CD14-positive monocyte (primary cell): ENCODE results near the gene PRKCA. TPM values are rescaled to one million over a fixed set of nuclear protein-coding genes. Genes with fewer than 3 reads are reported as not detected.

Experiments
- DNase-seq, 3 donors: peaks; one replicate each; pipeline ENCODE4 v3.0.0-alpha.2; 2011 to 2022
- H2AFZ ChIP-seq: 2 replicates; pipeline ENCODE4 v1.6.0; 2012; ENCODE audit warnings: mild to moderate bottlenecking, low read depth, low read length, inconsistent platforms; ENCODE audit not compliant: insufficient read depth, poor library complexity, severe bottlenecking
- H3K27ac ChIP-seq, 2 donors: 1 replicate in 1 of 2; 2 replicates in 1 of 2; pipeline ENCODE4 v1.5.1; 2012 to 2013; ENCODE audit warnings: low read length in 2 of 2, control low read depth in 1 of 2, inconsistent platforms in 1 of 2, low read depth in 1 of 2, mild to moderate bottlenecking in 1 of 2
- H3K27me3 ChIP-seq, 2 donors: one replicate each; pipeline versions ENCODE4 v1.6.0 to v1.6.1; 2011 to 2013; ENCODE audit warnings: low read length in 2 of 2; ENCODE audit not compliant: control insufficient read depth in 2 of 2, insufficient read depth in 2 of 2
- H3K36me3 ChIP-seq, 2 donors: replicated peaks in 1 of 2; 1 replicate in 1 of 2; 2 replicates in 1 of 2; pipeline versions ENCODE4 v1.5.1 to v1.6.1; 2012 to 2013; ENCODE audit warnings: low read length in 2 of 2, control low read depth in 1 of 2, inconsistent platforms in 1 of 2, mild to moderate bottlenecking in 1 of 2; ENCODE audit not compliant: insufficient read depth in 2 of 2, control insufficient read depth in 1 of 2
- H3K4me1 ChIP-seq, 2 donors: 1 replicate in 1 of 2; 2 replicates in 1 of 2; pipeline versions ENCODE4 v1.5.1 to v1.6.1; 2012 to 2013; ENCODE audit warnings: low read length in 2 of 2, control low read depth in 1 of 2, inconsistent platforms in 1 of 2, mild to moderate bottlenecking in 1 of 2, moderate library complexity in 1 of 2; ENCODE audit not compliant: insufficient read depth in 2 of 2, control insufficient read depth in 1 of 2
- H3K4me2 ChIP-seq: replicated peaks from 2 replicates; pipeline ENCODE3; 2012; ENCODE audit warnings: low read length, moderate library complexity, mild to moderate bottlenecking; ENCODE audit not compliant: poor library complexity, severe bottlenecking; ENCODE audit errors: extremely low read depth
- H3K4me3 ChIP-seq, 3 experiments: fragments of 200-600 bp in 1 of 3; sonication (generic) in 1 of 3; replicated peaks in 1 of 3; 1 replicate in 2 of 3; 2 replicates in 1 of 3; pipeline ENCODE4 v1.5.1; 2011 to 2013; ENCODE audit warnings: low read length in 3 of 3, mild to moderate bottlenecking in 3 of 3, control low read depth in 2 of 3, low read depth in 2 of 3, inconsistent platforms in 1 of 3, moderate library complexity in 1 of 3
- H3K79me2 ChIP-seq: 2 replicates; pipeline ENCODE4 v1.6.0; 2012; ENCODE audit warnings: mild to moderate bottlenecking, control low read depth, inconsistent platforms, low read length, moderate library complexity; ENCODE audit not compliant: insufficient read depth
- H3K9ac ChIP-seq: 2 replicates; pipeline ENCODE4 v1.6.0; 2017; ENCODE audit warnings: low read length, mild to moderate bottlenecking; ENCODE audit not compliant: insufficient read depth, poor library complexity, severe bottlenecking
- H3K9me3 ChIP-seq, 2 donors: replicated peaks in 1 of 2; 1 replicate in 1 of 2; 2 replicates in 1 of 2; pipeline versions ENCODE4 v1.5.1 to v1.6.1; 2012 to 2013; ENCODE audit warnings: low read length in 2 of 2, control low read depth in 1 of 2; ENCODE audit not compliant: control insufficient read depth in 1 of 2, insufficient read depth in 1 of 2
- H4K20me1 ChIP-seq: 2 replicates; pipeline ENCODE4 v1.6.0; 2012; ENCODE audit warnings: mild to moderate bottlenecking, low read length, control low read depth, moderate library complexity; ENCODE audit not compliant: insufficient read depth
- H3K27ac Mint-ChIP-seq, 7 donors: one replicate each; pipeline ENCODE4 v1.8.0; 2020; ENCODE audit warnings: mild to moderate bottlenecking in 7 of 7, mixed read lengths in 7 of 7, moderate library complexity in 6 of 7, inconsistent platforms in 2 of 7
- H3K27me3 Mint-ChIP-seq, 3 donors: one replicate each; pipeline ENCODE4 v1.8.0; 2021 to 2022; ENCODE audit warnings: low read depth in 3 of 3, mild to moderate bottlenecking in 3 of 3, mixed read lengths in 3 of 3, moderate library complexity in 3 of 3, inconsistent platforms in 1 of 3
- H3K36me3 Mint-ChIP-seq, 2 donors: one replicate each; pipeline ENCODE4 v1.8.0; 2020; ENCODE audit warnings: mixed read lengths in 2 of 2, inconsistent platforms in 1 of 2, mild to moderate bottlenecking in 1 of 2
- H3K4me1 Mint-ChIP-seq: one replicate; pipeline ENCODE4 v1.8.0; 2020; ENCODE audit warnings: mild to moderate bottlenecking, mixed read lengths
- H3K4me3 Mint-ChIP-seq, 2 donors: one replicate each; pipeline ENCODE4 v1.8.0; 2020; ENCODE audit warnings: mild to moderate bottlenecking in 2 of 2, mixed read lengths in 2 of 2, moderate library complexity in 1 of 2
- H3K9me3 Mint-ChIP-seq, 7 donors: one replicate each; pipeline ENCODE4 v1.8.0; 2020 to 2022; ENCODE audit warnings: mixed read lengths in 7 of 7, mild to moderate bottlenecking in 6 of 7, moderate library complexity in 6 of 7, inconsistent platforms in 2 of 7
- CTCF ChIP-seq: fragments of 200-600 bp; IDR thresholded peaks from one replicate; pipeline ENCODE4 v1.8.0; 2022; ENCODE audit warnings: antibody characterized with exemption, mild to moderate bottlenecking
- WGBS: methylation state at CpG from one replicate; pipeline ENCODE4 v1.1.5; 2013; ENCODE audit warnings: missing lambda C conversion rate; ENCODE audit not compliant: insufficient coverage; 5-methylcytosine and 5-hydroxymethylcytosine counted together
- intact Hi-C, 2 donors: fragments of 100-400 bp; cut with micrococcal nuclease; formaldehyde crosslinking; loops; one replicate each; pipeline versions ENCODE4 v1.15.0 to v1.15.1; 2023
- polyA plus RNA-seq, 3 donors: library from polyadenylated mRNA; depleted of rRNA in 1 of 3; unstranded in 2 of 3; stranded (reverse) in 1 of 3; fragments of 300-500 nt in 2 of 3; fragments of >200 nt in 1 of 3; fragmentation: Illumina TruSeq in 2 of 3; gene quantifications; 1 replicate in 2 of 3; 2 replicates in 1 of 3; pipeline ENCODE4 v1.2.3, GENCODE V29; 2012 to 2021

PRKCA gene
- polyA plus RNA-seq, 3 donors, result 0.22 to 7.1 (median 0.30) TPM

GRCh38 chr17:66684261-66684660 is 381.8 kb downstream of the PRKCA start:
- H3K36me3 ChIP-seq, result peaks cover 21 to 31% of the 10 kb centered on the region in 2 donors
- no peaks in the 10 kb centered on the region for H4K20me1 ChIP-seq
- Mint-ChIP-seq H3K4me1 (no peaks in the 10 kb centered on the region), H3K27ac (no peak overlapping the region), H3K36me3 (peaks cover 20 to 28% of the 10 kb centered on the region in 2 donors), H3K4me3 (no peak overlapping the region), H3K27me3 (peaks cover 0 to 1% (median 0%) of the 10 kb centered on the region in 3 donors), H3K9me3 (no peaks in the 10 kb centered on the region)
- WGBS, result no CpG with 5 or more reads among the region's 2 CpGs
- no peak overlapping the region for H3K9ac ChIP-seq
- intact Hi-C loops, result no loop called here
- H3K4me2 ChIP-seq, result no peak overlapping the region
- H3K4me3 ChIP-seq, result no peak overlapping the region
- no peak overlapping the region for H3K27ac ChIP-seq
- DNase-seq, result no peak
- H3K79me2 ChIP-seq, result no peaks in the 10 kb centered on the region
- H3K27me3 ChIP-seq, result no peaks in the 10 kb centered on the region
- no peaks in the 10 kb centered on the region for H3K9me3 ChIP-seq
- TF ChIP-seq CTCF, result no peak
- H3K4me1 ChIP-seq, result no peaks in the 10 kb centered on the region
- no peak overlapping the region for H2AFZ ChIP-seq

- H3K9ac ChIP-seq, result no peak overlapping the region
- no peak overlapping the region for H3K27ac ChIP-seq
- no peaks in the 10 kb centered on the region for H3K4me1 ChIP-seq
- no peaks in the 10 kb centered on the region for H3K27me3 ChIP-seq
- Mint-ChIP-seq H3K27ac (no peak overlapping the region), H3K9me3 (no peaks in the 10 kb centered on the region), H3K4me3 (no peak overlapping the region), H3K36me3 (peaks cover 23 to 32% of the 10 kb centered on the region in 2 donors), H3K27me3 (peaks cover 0 to 3% (median 0%) of the 10 kb centered on the region in 3 donors), H3K4me1 (no peaks in the 10 kb centered on the region)
- H4K20me1 ChIP-seq, result no peaks in the 10 kb centered on the region
- no peaks in the 10 kb centered on the region for H3K9me3 ChIP-seq
- no peak for TF ChIP-seq CTCF
- H2AFZ ChIP-seq, result no peak overlapping the region
- no CpG with 5 or more reads among the region's 2 CpGs for WGBS
- no peak overlapping the region for H3K4me3 ChIP-seq
- no peaks in the 10 kb centered on the region for H3K79me2 ChIP-seq
- intact Hi-C loops, result no loop called here
- DNase-seq, result no peak
- peaks cover 25 to 35% of the 10 kb centered on the region in 2 donors for H3K36me3 ChIP-seq
- H3K4me2 ChIP-seq, result no peak overlapping the region
These were observed 382.3 kb downstream of the PRKCA start for GRCh38 chr17:66684731-66685130.
